HepG2 (cell line): ENCODE results near the gene SCAPER. TPM values are rescaled to one million over a fixed set of nuclear protein-coding genes. Genes with fewer than 3 reads are reported as not detected.
A peak's percentile ranks its signal among the peaks of the same experiment; 100 is the strongest.

Source experiments
- CENPX ChIP-seq: sonication (generic); formaldehyde crosslinking; IDR thresholded peaks from 2 replicates; pipeline ENCODE4 v1.9.0; 2021; ENCODE audit warnings: mild to moderate bottlenecking, missing genetic modification reagents, moderate library complexity
- MED1 ChIP-seq: sonication (generic); formaldehyde crosslinking; IDR thresholded peaks from 2 replicates; pipeline ENCODE4 v1.4.0; 2020; ENCODE audit warnings: missing genetic modification reagents
- MIER3 ChIP-seq: IDR thresholded peaks from 2 replicates; pipeline ENCODE4 v1.6.1; 2016; ENCODE audit warnings: missing compliant biosample characterization, borderline replicate concordance
- MYPOP ChIP-seq: sonication (generic); formaldehyde crosslinking; IDR thresholded peaks from 2 replicates; pipeline ENCODE4 v1.8.1; 2023; ENCODE audit warnings: mild to moderate bottlenecking, moderate library complexity, missing genetic modification reagents
- NCOA2 ChIP-seq: sonication (generic); formaldehyde crosslinking; IDR thresholded peaks from 2 replicates; pipeline ENCODE4 v1.8.0; 2022; ENCODE audit warnings: inconsistent platforms
- PPARG ChIP-seq: conservative IDR thresholded peaks from 2 replicates; pipeline ENCODE4 v1.6.1; 2016; ENCODE audit warnings: missing biosample characterization, missing genetic modification reagents
- RERE ChIP-seq: IDR thresholded peaks from 2 replicates; pipeline ENCODE4 v1.6.1; 2016; ENCODE audit warnings: low read depth, missing genetic modification reagents, missing compliant biosample characterization
- RFX1 ChIP-seq: fragments of 450-650 bp; IDR thresholded peaks from 2 replicates; pipeline ENCODE4 v1.6.1; 2017
- RFX3 ChIP-seq: IDR thresholded peaks from 2 replicates; pipeline ENCODE4 v1.6.1; 2016; ENCODE audit warnings: missing biosample characterization, missing genetic modification reagents
- SALL2 ChIP-seq: sonication (generic); formaldehyde crosslinking; IDR thresholded peaks from 2 replicates; pipeline ENCODE4 v1.8.1; 2023; ENCODE audit warnings: mild to moderate bottlenecking, missing genetic modification reagents, inconsistent platforms
- SP1 ChIP-seq, 2 experiments: fragments of 450-650 bp in 1 of 2; sonication (generic) in 1 of 2; formaldehyde crosslinking in 1 of 2; IDR thresholded peaks; 2 replicates each; pipeline versions ENCODE4 v1.4.0 to v1.6.1; 2016 to 2020; ENCODE audit warnings: missing genetic modification reagents in 1 of 2
- SP5 ChIP-seq: IDR thresholded peaks from 2 replicates; pipeline ENCODE4 v1.6.1; 2016; ENCODE audit warnings: low read depth, borderline replicate concordance
- ZBTB1 ChIP-seq: sonication (generic); formaldehyde crosslinking; IDR thresholded peaks from 2 replicates; pipeline ENCODE4 v1.4.0; 2020; ENCODE audit warnings: missing genetic modification reagents, borderline replicate concordance
- ZMYM3 ChIP-seq: sonication (generic); formaldehyde crosslinking; IDR thresholded peaks from 2 replicates; pipeline ENCODE4 v1.5.1; 2020; ENCODE audit warnings: mild to moderate bottlenecking, missing genetic modification reagents
- ZNF101 ChIP-seq: sonication (generic); formaldehyde crosslinking; IDR thresholded peaks from 2 replicates; pipeline ENCODE4 v1.4.0; 2020; ENCODE audit warnings: mild to moderate bottlenecking, low read depth, missing genetic modification reagents, borderline replicate concordance
- ZNF235 ChIP-seq: sonication (generic); formaldehyde crosslinking; IDR thresholded peaks from 2 replicates; pipeline ENCODE4 v1.8.1; 2023; ENCODE audit warnings: mild to moderate bottlenecking, missing genetic modification reagents, borderline replicate concordance
- ZNF597 ChIP-seq: sonication (generic); formaldehyde crosslinking; IDR thresholded peaks from 2 replicates; pipeline ENCODE4 v1.5.0; 2020; ENCODE audit warnings: missing genetic modification reagents
- ZNF773 ChIP-seq: sonication (generic); formaldehyde crosslinking; IDR thresholded peaks from 2 replicates; pipeline ENCODE4 v1.4.0; 2020; ENCODE audit warnings: missing genetic modification reagents, borderline replicate concordance
- ZNF788 ChIP-seq: sonication (generic); formaldehyde crosslinking; IDR thresholded peaks from 2 replicates; pipeline ENCODE4 v1.5.0; 2020; ENCODE audit warnings: mild to moderate bottlenecking, missing genetic modification reagents, borderline replicate concordance
- polyA plus RNA-seq, 8 experiments: library from polyadenylated mRNA; depleted of rRNA in 3 of 8; stranded (reverse) in 7 of 8; unstranded in 1 of 8; fragments of >200 nt; fragmentation: Illumina TruSeq in 4 of 8; extraction: Trizol in 4 of 8; gene quantifications; 2 replicates each; pipeline versions ENCODE4 v1.2.1 to v1.2.3, GENCODE V29; 2011 to 2016; ENCODE audit warnings: low read depth in 4 of 8, missing spikeins in 1 of 8, mixed read lengths in 1 of 8; ENCODE audit not compliant: insufficient read depth in 1 of 8
- total RNA-seq, 5 experiments: library from RNA; depleted of rRNA; stranded (reverse); fragments of >200 nt; fragmentation: Illumina TruSeq; extraction: Trizol; gene quantifications; 2 replicates each; pipeline ENCODE4 v1.2.3, GENCODE V29; 2016; ENCODE audit warnings: low read depth in 1 of 5
- TF ChIP-seq, protein P1 (sequence below): sonication (generic); formaldehyde crosslinking; IDR thresholded peaks from 2 replicates; pipeline ENCODE4 v1.4.0; 2020; ENCODE audit warnings: mild to moderate bottlenecking, missing genetic modification reagents

The SCAPER gene
- total and polyA plus RNA-seq, 2 of the 13 experiments (the other 11 are each of a cell fraction or from before 2014, with no cell fraction given), result 4.3 to 10.5 TPM

GRCh38 chr15:76336254-76337058 lies 568.7 kb downstream of the SCAPER start, which contains the start of gene ISL2 (continued):
- TF ChIP-seq SALL2 (CRISPR knock-in tag) (peak; percentile 86), RFX3 (CRISPR knock-in tag) (no peak), NCOA2 (peak; percentile 27; the same call in 1 of the 2 replicates), ZNF773 (no peak), MED1 (peak; percentile 77), PPARG (CRISPR knock-in tag) (no peak; the same call in none of the 2 replicates), ZNF101 (CRISPR knock-in tag) (no peak), ZNF788 (CRISPR knock-in tag) (peak; percentile 54; the same call in 1 of the 2 replicates), RFX1 (no peak), ZNF597 (CRISPR knock-in tag) (no peak), RERE (CRISPR knock-in tag) (no peak; the same call in none of the 2 replicates), ZNF235 (CRISPR knock-in tag) (no peak), ZMYM3 (CRISPR knock-in tag) (peak; percentile 46; the same call in 1 of the 2 replicates), ZBTB1 (CRISPR knock-in tag) (no peak), SP5 (peak; percentile 42; the same call in 1 of the 2 replicates), MIER3 (CRISPR knock-in tag) (no peak; the same call in 1 of the 2 replicates), CENPX (CRISPR knock-in tag) (no peak), MYPOP (CRISPR knock-in tag) (no peak), SP1 (IDR thresholded peaks at IDR 0.05) (no peak), SP1 (CRISPR knock-in tag; IDR thresholded peaks at IDR 0.05) (peak; percentile 83)
- TF ChIP-seq, protein P1, sequence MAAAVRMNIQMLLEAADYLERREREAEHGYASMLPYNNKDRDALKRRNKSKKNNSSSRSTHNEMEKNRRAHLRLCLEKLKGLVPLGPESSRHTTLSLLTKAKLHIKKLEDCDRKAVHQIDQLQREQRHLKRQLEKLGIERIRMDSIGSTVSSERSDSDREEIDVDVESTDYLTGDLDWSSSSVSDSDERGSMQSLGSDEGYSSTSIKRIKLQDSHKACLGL (CRISPR knock-in tag), result no peak
